ENCODE data around the gene GPC5.

Gene GPC5

GRCh38 chr13:91537376-91537775, 139.0 kb downstream of the GPC5 start:
- no peak for DNase-seq (ENCODE audit: low read depth in 2 of 2)

- DNase-seq (ENCODE audit: low read depth in 2 of 2), result no peak
Measured at GRCh38 chr13:91539286-91540157, 141.1 kb downstream of the GPC5 start.

GRCh38 chr13:91540158-91540736, 141.8 kb downstream of the GPC5 start:
- DNase-seq (ENCODE audit: low read depth in 2 of 2), result no peak

GRCh38 chr13:91544723-91545122, 146.3 kb downstream of the GPC5 start:
- no peak for DNase-seq (ENCODE audit: low read depth in 2 of 2)

GRCh38 chr13:91546900-91547299, 148.5 kb downstream of the GPC5 start:
- no peak for DNase-seq (ENCODE audit: low read depth in 2 of 2)

- DNase-seq (ENCODE audit: low read depth in 2 of 2), result no peak
Measured at GRCh38 chr13:91553584-91553983, 155.2 kb downstream of the GPC5 start.

GRCh38 chr13:91554101-91554500, 155.7 kb downstream of the GPC5 start:
- DNase-seq (ENCODE audit: low read depth in 2 of 2), result no peak

- DNase-seq (ENCODE audit: low read depth in 2 of 2), result no peak
Measured at GRCh38 chr13:91557328-91558090, 159.1 kb downstream of the GPC5 start.

GRCh38 chr13:91563799-91564198, 165.4 kb downstream of the GPC5 start:
- DNase-seq (ENCODE audit: low read depth in 2 of 2), result no peak

GRCh38 chr13:91564396-91564795, 166.0 kb downstream of the GPC5 start:
- DNase-seq (ENCODE audit: low read depth in 2 of 2), result no peak

GRCh38 chr13:91565296-91565695, 166.9 kb downstream of the GPC5 start:
- no peak for DNase-seq (ENCODE audit: low read depth in 2 of 2)

GRCh38 chr13:91567485-91568207, 169.2 kb downstream of the GPC5 start:
- DNase-seq (ENCODE audit: low read depth in 2 of 2), result no peak

- DNase-seq (ENCODE audit: low read depth in 2 of 2), result no peak
Measured at GRCh38 chr13:91571681-91572080, 173.3 kb downstream of the GPC5 start.

- no peak for DNase-seq (ENCODE audit: low read depth in 2 of 2)
Measured at GRCh38 chr13:91572439-91572838, 174.0 kb downstream of the GPC5 start.

- DNase-seq (ENCODE audit: low read depth in 2 of 2), result no peak
Measured at GRCh38 chr13:91572944-91573598, 174.7 kb downstream of the GPC5 start.

- DNase-seq (ENCODE audit: low read depth in 2 of 2), result no peak
Measured at GRCh38 chr13:91574766-91575165, 176.3 kb downstream of the GPC5 start.

- DNase-seq (ENCODE audit: low read depth in 2 of 2), result no peak
Measured at GRCh38 chr13:91576590-91576989, 178.2 kb downstream of the GPC5 start.

- DNase-seq (ENCODE audit: low read depth in 2 of 2), result no peak
Measured at GRCh38 chr13:91579320-91579719, 180.9 kb downstream of the GPC5 start.

- no peak for DNase-seq (ENCODE audit: low read depth in 2 of 2)
Measured at GRCh38 chr13:91580749-91581148, 182.3 kb downstream of the GPC5 start.

- no peak for DNase-seq (ENCODE audit: low read depth in 2 of 2)
Measured at GRCh38 chr13:91586609-91587008, 188.2 kb downstream of the GPC5 start.

GRCh38 chr13:91588541-91588940, 190.1 kb downstream of the GPC5 start:
- DNase-seq (ENCODE audit: low read depth in 2 of 2), result no peak

All from stimulated activated CD4-positive, alpha-beta T cell treated with anti-CD3 and anti-CD28 coated beads, Interleukin-1b, Interleukin-23, amount 100 ng/mL, for 4 hours (primary cell).